HEK293 (cell line): ENCODE results near the gene IL10RA.
A peak's percentile ranks its signal among the peaks of the same experiment; 100 is the strongest.

Source experiments
- CTCF ChIA-PET: fragments of 350-600 bp; formaldehyde crosslinking; extraction: SDS; loops from one replicate; lab custom pipeline; 2021; ENCODE audit warnings: antibody characterized with exemption; lab: Yijun Ruan, JAX
- POLR2A ChIA-PET: fragments of 300-600 bp; formaldehyde crosslinking; extraction: SDS; loops from one replicate; lab custom pipeline; 2020; ENCODE audit warnings: antibody characterized with exemption, inconsistent platforms; lab: Yijun Ruan, JAX
- H3K27ac ChIP-seq: fragments of 200-500 bp; sonication (Bioruptor generic); 2 replicates; pipeline ENCODE4 v1.5.1; 2014; ENCODE audit warnings: low read depth, low read length, control low read depth, inconsistent platforms; ENCODE audit errors: extremely low read depth
- H3K36me3 ChIP-seq, 2 experiments: fragments of 200-500 bp in 1 of 2; sonication (Bioruptor generic) in 1 of 2; 1 replicate in 1 of 2; 2 replicates in 1 of 2; pipeline ENCODE4 v1.5.1; 2014 to 2017; ENCODE audit warnings: inconsistent platforms in 2 of 2, low read length in 2 of 2; ENCODE audit not compliant: control insufficient read depth in 2 of 2, insufficient read depth in 1 of 2
- H3K4me1 ChIP-seq: fragments of 200-500 bp; sonication (Bioruptor generic); 2 replicates; pipeline ENCODE4 v1.5.1; 2014; ENCODE audit warnings: mild to moderate bottlenecking, low read length, inconsistent platforms; ENCODE audit not compliant: control insufficient read depth, insufficient read depth
- H3K4me3 ChIP-seq: 2 replicates; pipeline ENCODE4 v1.5.1; 2011; ENCODE audit warnings: low read depth, mild to moderate bottlenecking, control low read depth, low read length, moderate library complexity
- H3K9me3 ChIP-seq: fragments of 200-500 bp; sonication (Bioruptor generic); 2 replicates; pipeline ENCODE4 v1.5.1; 2014; ENCODE audit warnings: low read depth, low read length, inconsistent platforms; ENCODE audit not compliant: control insufficient read depth, insufficient read depth
- KLF17 ChIP-seq: fragments of 450-650 bp; formaldehyde crosslinking; IDR thresholded peaks from 2 replicates; pipeline ENCODE4 v1.5.1; 2016; ENCODE audit warnings: missing biosample characterization, missing genetic modification characterization
- PBX3 ChIP-seq: sonication (generic); formaldehyde crosslinking; IDR thresholded peaks from 2 replicates; pipeline ENCODE4 v1.8.1; 2022; ENCODE audit warnings: mild to moderate bottlenecking, moderate library complexity, missing genetic modification reagents
- PRDM6 ChIP-seq: fragments of 450-650 bp; formaldehyde crosslinking; IDR thresholded peaks from 2 replicates; pipeline ENCODE4 v1.5.1; 2017; ENCODE audit warnings: missing biosample characterization, missing genetic modification characterization
- SCRT2 ChIP-seq: fragments of 450-650 bp; formaldehyde crosslinking; IDR thresholded peaks from 2 replicates; pipeline ENCODE4 v1.5.1; 2016; ENCODE audit warnings: missing biosample characterization, missing genetic modification characterization
- SP2 ChIP-seq: fragments of 450-650 bp; formaldehyde crosslinking; IDR thresholded peaks from 2 replicates; pipeline ENCODE4 v1.5.1; 2016; ENCODE audit warnings: missing biosample characterization, missing genetic modification characterization
- ZBTB44 ChIP-seq: fragments of 450-650 bp; IDR thresholded peaks from 2 replicates; pipeline ENCODE4 v1.5.1; 2018; ENCODE audit warnings: missing biosample characterization, mild to moderate bottlenecking, missing genetic modification characterization
- ZNF184 ChIP-seq: fragments of 450-650 bp; IDR thresholded peaks from 2 replicates; pipeline ENCODE4 v1.5.1; 2018; ENCODE audit warnings: missing biosample characterization, mild to moderate bottlenecking, missing genetic modification characterization
- ZNF211 ChIP-seq: fragments of 450-650 bp; formaldehyde crosslinking; IDR thresholded peaks from 2 replicates; pipeline ENCODE4 v1.5.1; 2016; ENCODE audit warnings: low read depth, missing biosample characterization, missing genetic modification characterization
- ZNF223 ChIP-seq: fragments of 450-650 bp; formaldehyde crosslinking; IDR thresholded peaks from 2 replicates; pipeline ENCODE4 v1.5.1; 2016; ENCODE audit warnings: missing biosample characterization, missing genetic modification characterization
- ZNF302 ChIP-seq: fragments of 450-650 bp; formaldehyde crosslinking; IDR thresholded peaks from 2 replicates; pipeline ENCODE4 v1.5.1; 2016; ENCODE audit warnings: missing biosample characterization, missing genetic modification characterization, low read depth
- ZNF335 ChIP-seq: fragments of 450-650 bp; formaldehyde crosslinking; conservative IDR thresholded peaks from 2 replicates; pipeline ENCODE4 v1.5.1; 2016; ENCODE audit warnings: missing biosample characterization, missing genetic modification characterization
- ZNF37A ChIP-seq: fragments of 450-650 bp; IDR thresholded peaks from 2 replicates; pipeline ENCODE4 v1.5.1; 2018; ENCODE audit warnings: missing biosample characterization, missing genetic modification characterization
- ZNF513 ChIP-seq: fragments of 450-650 bp; IDR thresholded peaks from 2 replicates; pipeline ENCODE4 v1.5.1; 2018; ENCODE audit warnings: missing biosample characterization, missing genetic modification characterization
- ZNF514 ChIP-seq: fragments of 450-650 bp; formaldehyde crosslinking; IDR thresholded peaks from 2 replicates; pipeline ENCODE4 v1.5.1; 2016; ENCODE audit warnings: missing biosample characterization, missing genetic modification characterization
- ZNF645 ChIP-seq: fragments of 450-650 bp; formaldehyde crosslinking; IDR thresholded peaks from 2 replicates; pipeline ENCODE4; 2016; ENCODE audit warnings: missing biosample characterization, missing genetic modification characterization
- ZSCAN4 ChIP-seq: fragments of 450-650 bp; formaldehyde crosslinking; IDR thresholded peaks from 2 replicates; pipeline ENCODE4 v1.5.1; 2017; ENCODE audit warnings: missing biosample characterization, missing genetic modification characterization
- ZSCAN5A ChIP-seq: fragments of 450-650 bp; formaldehyde crosslinking; IDR thresholded peaks from 2 replicates; pipeline ENCODE4 v1.5.1; 2016; ENCODE audit warnings: missing biosample characterization, missing genetic modification characterization

IL10RA gene

GRCh38 chr11:118045191-118045590 lies 59.0 kb downstream of the IL10RA start:
- ChIA-PET CTCF (interaction anchor here (0.6 to 2.5 kb wide), 4 partner anchors 8 to 618 kb away, joined by 3 to 11 read pairs (median 6); no protein-coding TSS in a partner anchor), POLR2A (no interaction called here)
- peak; percentile 35; the same call in 1 of the 2 replicates for TF ChIP-seq SCRT2 (tag by site-specific recombination)
- TF ChIP-seq ZNF184 (tag by site-specific recombination), result no peak
- TF ChIP-seq KLF17 (tag by site-specific recombination), result no peak
- peak; percentile 26; the same call in 1 of the 2 replicates for TF ChIP-seq ZSCAN4 (tag by site-specific recombination)
- Histone ChIP-seq H3K4me3 (no peak overlapping the region), H3K4me1 (no peaks in the 10 kb centered on the region), H3K9me3 (no peaks in the 10 kb centered on the region), H3K36me3 (no peaks in the 10 kb centered on the region), H3K27ac (no peak overlapping the region)

GRCh38 chr11:118046051-118046963 lies 60.1 kb downstream of the IL10RA start:
- H3K9me3 ChIP-seq, result no peaks in the 10 kb centered on the region
- H3K4me1 ChIP-seq, result no peaks in the 10 kb centered on the region
- H3K27ac ChIP-seq, result no peak overlapping the region
- POLR2A ChIA-PET, result no interaction called here
- H3K36me3 ChIP-seq, result no peaks in the 10 kb centered on the region
- TF ChIP-seq SP2 (tag by site-specific recombination) (no peak), ZNF211 (tag by site-specific recombination) (no peak), ZNF302 (tag by site-specific recombination) (no peak), ZNF223 (no peak), ZNF645 (tag by site-specific recombination) (no peak), SCRT2 (tag by site-specific recombination) (no peak), ZNF513 (tag by site-specific recombination) (no peak), PBX3 (no peak), PRDM6 (tag by site-specific recombination) (no peak), ZNF514 (tag by site-specific recombination) (no peak), ZNF37A (tag by site-specific recombination) (no peak), ZSCAN5A (tag by site-specific recombination) (no peak), ZNF335 (tag by site-specific recombination) (no peak), ZBTB44 (tag by site-specific recombination) (no peak)
- no peak overlapping the region for H3K4me3 ChIP-seq
- CTCF ChIA-PET, result interaction anchor here (0.8 to 2.0 kb wide), 5 partner anchors 11 to 238 kb away, joined by 3 to 10 read pairs (median 3); no protein-coding TSS in a partner anchor
